Spleen (tissue), 11 donors: ENCODE measurements around the gene TMEM117. TPM values are rescaled to one million over a fixed set of nuclear protein-coding genes. Genes with fewer than 3 reads are reported as not detected.

Source experiments
- DNase-seq: peaks from one replicate; pipeline ENCODE4 v3.0.0-alpha.2; 2020
- H3K27ac ChIP-seq, 8 donors: fragments of 200-600 bp; sonication (generic) in 7 of 8; 1 replicate in 4 of 8; 2 replicates in 4 of 8; pipeline versions ENCODE4 v1.5.0 to v1.8.0; 2016 to 2021; ENCODE audit warnings: inconsistent platforms in 4 of 8, mild to moderate bottlenecking in 4 of 8, moderate library complexity in 1 of 8
- H3K27me3 ChIP-seq, 7 donors: fragments of 200-600 bp; sonication (generic) in 6 of 7; replicated peaks in 1 of 7; 1 replicate in 4 of 7; 2 replicates in 3 of 7; pipeline versions ENCODE4 v1.5.0 to v1.8.0; 2016 to 2021; ENCODE audit warnings: inconsistent platforms in 3 of 7, mild to moderate bottlenecking in 1 of 7
- H3K36me3 ChIP-seq, 6 donors: fragments of 200-600 bp; sonication (generic) in 5 of 6; 1 replicate in 4 of 6; 2 replicates in 2 of 6; pipeline versions ENCODE4 v1.5.0 to v1.8.0; 2016 to 2021; ENCODE audit warnings: inconsistent platforms in 2 of 6
- H3K4me1 ChIP-seq, 6 donors: fragments of 200-600 bp; sonication (generic) in 5 of 6; 1 replicate in 3 of 6; 2 replicates in 3 of 6; pipeline versions ENCODE4 v1.5.0 to v1.8.0; 2016 to 2021; ENCODE audit warnings: inconsistent platforms in 3 of 6
- H3K4me3 ChIP-seq, 8 donors: fragments of 200-600 bp; sonication (generic) in 7 of 8; 1 replicate in 4 of 8; 2 replicates in 4 of 8; pipeline versions ENCODE4 v1.5.0 to v1.8.0; 2016 to 2021; ENCODE audit warnings: inconsistent platforms in 4 of 8, mild to moderate bottlenecking in 4 of 8, moderate library complexity in 2 of 8
- H3K9me3 ChIP-seq, 8 donors: fragments of 200-600 bp; sonication (generic) in 7 of 8; 1 replicate in 4 of 8; 2 replicates in 4 of 8; pipeline versions ENCODE4 v1.5.0 to v1.8.0; 2016 to 2021; ENCODE audit warnings: inconsistent platforms in 4 of 8
- CTCF ChIP-seq, 11 experiments: fragments of 200-600 bp in 7 of 11; fragments of 450-650 bp in 4 of 11; sonication (generic) in 4 of 11; IDR thresholded peaks in 8 of 11; conservative IDR thresholded peaks in 3 of 11; 1 replicate in 7 of 11; 2 replicates in 4 of 11; pipeline versions ENCODE4 v1.4.0 to v1.8.0; 2016 to 2021; ENCODE audit warnings: antibody characterized with exemption in 11 of 11, inconsistent platforms in 4 of 11, mild to moderate bottlenecking in 1 of 11
- POLR2A ChIP-seq, 3 donors: fragments of 450-650 bp; IDR thresholded peaks; one replicate each; pipeline ENCODE4 v1.5.1; 2017; ENCODE audit warnings: antibody characterized with exemption in 3 of 3, mild to moderate bottlenecking in 1 of 3
- POLR2AphosphoS5 ChIP-seq, 3 donors: sonication (generic); formaldehyde crosslinking; IDR thresholded peaks; one replicate each; pipeline ENCODE4 v1.5.1; 2017; ENCODE audit warnings: antibody characterized with exemption in 3 of 3
- WGBS, 5 donors: extraction: QIAGEN DNeasy Blood & Tissue Kit in 3 of 5; methylation state at CpG; one replicate each; pipeline versions ENCODE4 v1.1.5 to v1.1.7; 2013 to 2018; 5-methylcytosine and 5-hydroxymethylcytosine counted together
- intact Hi-C: fragments of 100-400 bp; cut with DNase I; formaldehyde crosslinking; loops from one replicate; pipeline ENCODE4 v1.15.0; 2023; ENCODE audit warnings: low total_unique reads
- polyA plus RNA-seq, 3 donors: library from polyadenylated mRNA; stranded (reverse); fragments of 200-250 nt; gene quantifications; one replicate each; pipeline ENCODE4 v1.2.1, GENCODE V29; 2013
- total RNA-seq, 7 donors: library from RNA; depleted of rRNA in 3 of 7; stranded (reverse); fragments of >200 nt in 3 of 7; fragmentation: NEBNext Ultra II Directional in 4 of 7; extraction: Animal tissue kit (Norgen Biotek cat#: 25700) in 4 of 7; gene quantifications; one replicate each; pipeline versions ENCODE4 v1.1.0 to v1.2.1, GENCODE V29; 2016 to 2021
- donor health status: healthy with polysubstance abuse.
- donor health status: DM: no; HTN: no; CAD: no; lungs with moderate emphysema.
- donor health status: DM: no; HTN: no; CAD: no.
- donor health status: Bipolar disorder and iron deficiency.
- donor health status: healthy.
- donor health status: DM: no; HTN: no; CAD: no.
- donor health status: DM: yes; HTN: yes; CAD: no.

TMEM117 gene
- total and polyA plus RNA-seq, 10 donors = 1.7 to 24.5 (median 5.0) TPM

DNA sequence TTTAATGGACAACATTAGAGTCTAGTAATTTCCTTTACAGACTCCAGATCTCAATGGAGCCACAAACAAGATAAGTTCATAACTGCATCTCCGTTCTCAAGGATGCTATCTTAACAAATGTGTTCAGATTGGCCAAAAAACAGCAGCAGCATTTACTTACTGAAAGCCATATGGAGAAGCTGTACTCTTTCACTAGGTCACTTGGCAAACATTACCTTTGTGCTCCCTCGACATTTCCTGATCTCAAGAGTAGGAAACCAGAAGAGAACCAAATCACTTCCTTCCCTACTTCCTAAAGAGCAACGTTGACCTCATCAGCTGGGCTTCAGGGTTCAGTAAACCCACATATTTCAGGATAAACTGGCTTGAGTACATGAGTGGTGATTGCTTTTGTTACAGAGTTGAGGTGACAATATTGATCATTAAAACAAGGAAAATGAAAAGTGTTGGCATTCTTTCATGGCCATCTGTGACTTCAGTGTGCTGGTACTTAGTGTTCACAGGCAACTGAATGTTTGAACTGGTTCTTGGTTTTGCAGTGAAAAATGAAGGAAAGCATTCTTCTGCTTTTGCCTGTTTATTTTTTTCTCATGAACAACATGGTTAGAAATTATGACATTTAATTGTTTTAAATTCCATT lies 449.6 kb downstream of the TMEM117 start:
- no peak for TF ChIP-seq POLR2A (IDR thresholded peaks at IDR 0.05)
- TF ChIP-seq CTCF (IDR thresholded peaks at IDR 0.05 in 8 of 11, conservative IDR thresholded peaks at IDR 0.05 in 3 of 11) = no peak
- H3K27me3 ChIP-seq = no peaks in the 10 kb centered on the region
- no peak overlapping the region for H3K4me3 ChIP-seq
- H3K9me3 ChIP-seq = peaks cover 0 to 5% (median 3%) of the 10 kb centered on the region in 8 donors
- no peak for DNase-seq
- WGBS, 5 donors = 12 to 27% (median 19%) methylated on average over 3 of the region's 3 CpGs
- H3K4me1 ChIP-seq = peaks cover 0 to 3% (median 0%) of the 10 kb centered on the region in 6 donors
- no peaks in the 10 kb centered on the region for H3K36me3 ChIP-seq
- intact Hi-C loops = no loop called here
- H3K27ac ChIP-seq = no peak overlapping the region

DNA sequence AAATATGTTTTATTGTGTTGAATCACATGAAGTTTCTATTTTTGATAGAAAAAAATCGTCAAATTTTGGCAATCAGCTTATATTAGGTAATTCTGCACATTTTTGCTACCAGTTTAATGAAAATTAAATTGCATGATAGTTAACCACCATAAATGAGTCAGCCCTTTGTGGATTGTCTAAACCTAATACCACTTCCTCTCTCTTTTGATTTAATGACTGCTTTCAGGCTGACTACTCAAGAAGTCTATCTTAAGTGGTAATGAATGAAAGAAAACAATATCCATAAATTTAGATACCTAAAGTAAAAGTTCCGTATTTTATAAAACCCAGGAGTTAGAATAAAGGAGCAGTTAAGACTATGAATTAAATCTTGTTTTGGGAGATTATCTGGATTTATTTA lies 450.5 kb downstream of the TMEM117 start:
- intact Hi-C loops = no loop called here
- Histone ChIP-seq H3K27me3 (no peaks in the 10 kb centered on the region), H3K9me3 (peaks cover 0 to 11% (median 8%) of the 10 kb centered on the region in 8 donors), H3K27ac (no peak overlapping the region), H3K36me3 (no peaks in the 10 kb centered on the region), H3K4me3 (no peak overlapping the region), H3K4me1 (peaks cover 0 to 3% (median 0%) of the 10 kb centered on the region in 6 donors)
- WGBS, 5 donors = 26 to 46% (median 33%) methylated on average over 2 of the region's 2 CpGs
- no peak for TF ChIP-seq CTCF (IDR thresholded peaks at IDR 0.05 in 8 of 11, conservative IDR thresholded peaks at IDR 0.05 in 3 of 11)
- TF ChIP-seq POLR2AphosphoS5 (IDR thresholded peaks at IDR 0.05) = no peak
- TF ChIP-seq POLR2A (IDR thresholded peaks at IDR 0.05) = no peak
- DNase-seq = no peak

DNA sequence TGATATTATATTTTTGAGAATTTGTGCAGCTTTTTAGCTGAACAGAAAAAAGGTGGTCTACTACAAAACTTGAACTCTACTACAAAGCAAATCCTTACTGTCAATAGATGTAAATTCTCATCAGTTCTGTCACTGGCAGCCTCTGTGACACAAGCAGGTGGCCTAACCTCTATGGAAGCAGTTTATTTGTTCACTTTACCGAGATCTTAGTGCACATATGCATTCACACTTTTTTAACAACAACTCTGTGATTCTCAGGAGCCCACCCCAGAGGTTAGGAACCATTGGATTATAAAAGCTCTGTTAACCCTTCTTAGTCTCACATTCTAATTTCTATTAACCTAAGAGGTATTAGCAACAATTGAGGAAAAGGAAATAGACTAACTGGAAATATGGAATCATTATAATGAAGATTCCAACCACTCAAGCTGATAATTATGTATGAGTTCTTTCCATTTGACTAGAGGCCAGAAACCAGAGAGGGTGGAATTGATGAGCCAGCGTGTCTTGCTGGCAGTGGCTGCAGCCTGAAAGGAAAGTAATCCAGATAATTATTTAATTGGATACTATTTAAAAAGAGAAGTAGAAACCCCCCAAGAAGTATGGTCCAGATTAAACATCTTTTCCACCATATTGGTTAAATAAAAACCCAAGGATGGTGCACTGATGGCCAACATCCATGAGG lies 451.1 kb downstream of the TMEM117 start:
- DNase-seq = no peak
- no peak overlapping the region for H3K4me3 ChIP-seq
- peaks cover 0 to 3% (median 0%) of the 10 kb centered on the region in 6 donors for H3K4me1 ChIP-seq
- intact Hi-C loops = no loop called here
- peaks cover 0 to 17% (median 9%) of the 10 kb centered on the region in 8 donors for H3K9me3 ChIP-seq
- WGBS, 5 donors = 70 to 85% (median 72%) methylated on average over 2 of the region's 2 CpGs
- no peak for TF ChIP-seq POLR2A (IDR thresholded peaks at IDR 0.05)
- no peak for TF ChIP-seq CTCF (IDR thresholded peaks at IDR 0.05 in 8 of 11, conservative IDR thresholded peaks at IDR 0.05 in 3 of 11)
- no peak for TF ChIP-seq POLR2AphosphoS5 (IDR thresholded peaks at IDR 0.05)
- no peak overlapping the region for H3K27ac ChIP-seq
- H3K27me3 ChIP-seq = no peaks in the 10 kb centered on the region
- H3K36me3 ChIP-seq = no peaks in the 10 kb centered on the region

DNA sequence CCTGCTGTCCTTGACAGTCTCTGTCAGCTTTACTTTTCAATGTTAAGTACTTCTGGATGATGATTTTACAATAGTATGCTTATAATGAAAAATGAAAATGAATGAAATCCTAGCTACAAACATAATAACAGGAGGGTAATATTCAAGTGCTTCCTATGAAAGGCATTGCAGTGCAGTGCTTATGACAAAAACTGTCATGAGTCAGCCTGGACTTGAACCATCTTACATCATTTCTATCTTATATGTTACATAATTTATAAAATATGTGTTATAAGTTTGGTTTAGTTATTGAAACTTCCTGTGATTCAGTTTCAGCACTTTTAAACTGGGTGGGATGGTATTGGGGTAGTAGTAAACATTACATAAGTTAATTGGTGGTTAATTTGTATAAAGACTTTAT lies 451.7 kb downstream of the TMEM117 start:
- no peak overlapping the region for H3K4me3 ChIP-seq
- no peak for DNase-seq
- TF ChIP-seq CTCF (IDR thresholded peaks at IDR 0.05 in 8 of 11, conservative IDR thresholded peaks at IDR 0.05 in 3 of 11) (no peak), POLR2A (IDR thresholded peaks at IDR 0.05) (no peak), POLR2AphosphoS5 (IDR thresholded peaks at IDR 0.05) (no peak)
- peaks cover 0 to 3% (median 0%) of the 10 kb centered on the region in 6 donors for H3K4me1 ChIP-seq
- no peaks in the 10 kb centered on the region for H3K27me3 ChIP-seq
- intact Hi-C loops = no loop called here
- no peak overlapping the region for H3K27ac ChIP-seq
- peaks cover 0 to 18% (median 9%) of the 10 kb centered on the region in 8 donors for H3K9me3 ChIP-seq
- no peaks in the 10 kb centered on the region for H3K36me3 ChIP-seq
